ENCODE measurements around the gene OSM. TPM values are rescaled to one million over a fixed set of nuclear protein-coding genes. Genes with fewer than 3 reads are reported as not detected.
A peak's percentile ranks its signal among the peaks of the same experiment; 100 is the strongest.

OSM gene
- total and polyA plus RNA-seq, 8 donors, result 0.17 to 6.3 (median 0.58) TPM

DNA sequence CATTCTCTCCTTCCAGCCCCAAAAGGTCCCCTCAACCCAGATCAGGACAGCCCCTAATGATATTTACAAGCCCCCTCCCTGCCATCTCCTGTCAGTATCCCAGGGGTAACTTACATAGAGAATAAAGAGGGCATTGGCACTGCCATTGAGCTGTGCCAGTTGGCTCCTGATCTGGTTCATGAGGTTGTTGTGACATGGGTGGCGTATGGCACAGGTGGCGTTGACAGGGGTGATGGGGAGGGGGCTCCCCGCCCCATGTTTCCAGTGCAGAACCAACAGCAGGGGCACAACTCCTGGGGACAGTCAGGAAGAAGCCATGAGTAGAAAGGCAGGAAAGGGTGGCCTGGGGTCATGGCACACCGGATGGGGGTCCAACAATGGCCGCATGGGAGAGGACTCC lies 22.0 kb downstream of the OSM start:
- H3K27me3 ChIP-seq, result peaks cover 0 to 54% of the 10 kb centered on the region in 2 donors
- TF ChIP-seq, protein P1, sequence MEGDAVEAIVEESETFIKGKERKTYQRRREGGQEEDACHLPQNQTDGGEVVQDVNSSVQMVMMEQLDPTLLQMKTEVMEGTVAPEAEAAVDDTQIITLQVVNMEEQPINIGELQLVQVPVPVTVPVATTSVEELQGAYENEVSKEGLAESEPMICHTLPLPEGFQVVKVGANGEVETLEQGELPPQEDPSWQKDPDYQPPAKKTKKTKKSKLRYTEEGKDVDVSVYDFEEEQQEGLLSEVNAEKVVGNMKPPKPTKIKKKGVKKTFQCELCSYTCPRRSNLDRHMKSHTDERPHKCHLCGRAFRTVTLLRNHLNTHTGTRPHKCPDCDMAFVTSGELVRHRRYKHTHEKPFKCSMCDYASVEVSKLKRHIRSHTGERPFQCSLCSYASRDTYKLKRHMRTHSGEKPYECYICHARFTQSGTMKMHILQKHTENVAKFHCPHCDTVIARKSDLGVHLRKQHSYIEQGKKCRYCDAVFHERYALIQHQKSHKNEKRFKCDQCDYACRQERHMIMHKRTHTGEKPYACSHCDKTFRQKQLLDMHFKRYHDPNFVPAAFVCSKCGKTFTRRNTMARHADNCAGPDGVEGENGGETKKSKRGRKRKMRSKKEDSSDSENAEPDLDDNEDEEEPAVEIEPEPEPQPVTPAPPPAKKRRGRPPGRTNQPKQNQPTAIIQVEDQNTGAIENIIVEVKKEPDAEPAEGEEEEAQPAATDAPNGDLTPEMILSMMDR (IDR thresholded peaks at IDR 0.05), result no peak
- H3K4me3 ChIP-seq, result no peak overlapping the region
- H3K9me3 ChIP-seq, result no peaks in the 10 kb centered on the region
- DNase-seq, result peak in 1 of 4 donors; percentile 33
- intact Hi-C loops (cut with DNase I), result no loop called here
- ATAC-seq, result no peak
- H3K4me1 ChIP-seq, result peaks cover 8 to 35% of the 10 kb centered on the region in 2 donors
- H3K36me3 ChIP-seq, result no peaks in the 10 kb centered on the region
- no peak overlapping the region for H3K27ac ChIP-seq

DNA sequence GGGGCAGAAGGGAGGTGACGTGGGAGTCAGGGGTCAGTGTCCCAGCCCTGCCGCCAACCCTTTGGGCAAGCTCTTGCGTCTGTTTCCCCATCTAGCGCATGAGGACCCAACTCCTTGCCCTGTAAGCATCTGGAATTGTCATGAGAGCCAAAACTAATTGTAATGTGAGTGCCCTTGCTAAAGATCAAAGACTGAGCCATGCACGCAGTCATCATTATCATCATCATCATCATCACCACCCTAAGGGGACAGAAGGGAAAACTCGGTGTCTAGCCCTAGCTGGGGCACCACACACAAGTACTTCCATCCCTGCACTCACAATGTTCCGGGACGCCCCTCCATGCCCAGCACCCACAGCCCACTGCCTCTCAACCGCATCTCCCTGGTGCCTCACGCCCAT lies 22.6 kb downstream of the OSM start:
- TF ChIP-seq, protein P1 (IDR thresholded peaks at IDR 0.05), result no peak
- Histone ChIP-seq H3K27ac (no peak overlapping the region), H3K27me3 (peaks cover 0 to 52% of the 10 kb centered on the region in 2 donors), H3K4me1 (peaks cover 8 to 33% of the 10 kb centered on the region in 2 donors), H3K9me3 (no peaks in the 10 kb centered on the region), H3K36me3 (no peaks in the 10 kb centered on the region), H3K4me3 (no peak overlapping the region)
- ATAC-seq (no peak), DNase-seq (peak in 1 of 4 donors; percentile 13)
- intact Hi-C loops (cut with DNase I), result no loop called here

DNA sequence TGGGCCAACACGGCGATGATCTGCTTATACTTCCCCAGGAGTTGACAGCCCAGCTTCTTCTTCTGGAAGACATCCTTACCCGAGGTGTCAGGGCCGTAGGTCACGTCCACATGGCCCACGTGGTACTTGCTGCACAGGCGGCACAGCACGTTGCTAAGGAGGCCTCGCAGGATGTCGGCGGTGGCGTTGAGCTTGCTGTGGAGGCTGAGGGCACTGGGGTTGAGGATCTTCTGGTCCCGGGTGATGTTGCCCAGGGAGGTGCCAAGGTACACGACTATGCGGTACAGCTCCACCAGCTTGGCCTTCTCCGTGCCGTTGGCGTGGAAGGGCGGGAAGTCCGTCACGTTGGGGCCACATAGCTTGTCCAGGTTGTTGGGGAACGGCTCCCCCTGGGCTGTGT lies 23.0 kb downstream of the OSM start:
- no peaks in the 10 kb centered on the region for H3K36me3 ChIP-seq
- TF ChIP-seq, protein P1 (IDR thresholded peaks at IDR 0.05), result no peak
- peaks cover 0 to 48% of the 10 kb centered on the region in 2 donors for H3K27me3 ChIP-seq
- H3K9me3 ChIP-seq, result no peaks in the 10 kb centered on the region
- ATAC-seq (no peak), DNase-seq (peak in 1 of 4 donors; percentile 68)
- H3K4me1 ChIP-seq, result peaks cover 8 to 31% of the 10 kb centered on the region in 2 donors
- no peak overlapping the region for H3K4me3 ChIP-seq
- intact Hi-C loops (cut with DNase I), result no loop called here
- H3K27ac ChIP-seq, result no peak overlapping the region

DNA sequence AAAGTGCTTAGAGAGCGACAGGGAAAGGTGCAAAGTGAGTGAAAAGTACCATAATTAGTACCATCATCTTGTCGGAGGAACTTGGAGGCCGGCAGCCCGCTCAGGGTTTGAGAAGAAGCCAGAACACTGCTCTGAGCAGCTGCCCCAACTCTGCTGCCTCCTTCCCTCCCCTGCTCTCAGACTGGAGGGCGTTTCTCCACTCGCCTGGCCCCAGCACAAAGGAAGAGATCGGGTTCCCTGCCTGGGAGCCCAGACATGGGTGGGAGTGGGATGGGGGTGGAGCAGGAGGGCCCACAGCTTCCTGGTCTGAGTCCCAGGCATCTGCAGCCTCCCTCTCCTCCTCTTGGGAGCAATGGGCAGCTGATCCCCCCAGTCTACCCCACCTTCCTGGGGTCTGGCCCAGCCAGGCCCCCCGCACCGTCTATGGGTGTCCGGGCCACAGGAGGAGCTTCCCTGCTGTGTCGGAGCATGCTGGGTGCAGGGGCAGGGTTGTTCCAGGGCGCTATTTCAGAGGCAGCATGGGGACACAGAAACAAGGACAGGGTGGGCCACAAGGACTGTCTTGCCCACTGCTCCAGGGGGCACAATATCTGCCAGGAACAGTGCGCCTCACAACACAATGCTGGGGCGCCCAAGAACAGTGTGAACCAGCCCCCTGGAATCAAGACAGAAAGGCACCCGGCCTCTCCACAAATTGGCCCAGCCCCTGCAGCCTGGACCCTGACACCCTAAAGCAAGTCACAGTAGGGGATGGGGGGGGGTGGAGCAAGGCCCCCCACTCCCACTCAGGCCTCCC lies 24.9 kb downstream of the OSM start:
- H3K4me1 ChIP-seq, result peaks cover 4 to 13% of the 10 kb centered on the region in 2 donors
- TF ChIP-seq, protein P1 (IDR thresholded peaks at IDR 0.05), result no peak

DNA sequence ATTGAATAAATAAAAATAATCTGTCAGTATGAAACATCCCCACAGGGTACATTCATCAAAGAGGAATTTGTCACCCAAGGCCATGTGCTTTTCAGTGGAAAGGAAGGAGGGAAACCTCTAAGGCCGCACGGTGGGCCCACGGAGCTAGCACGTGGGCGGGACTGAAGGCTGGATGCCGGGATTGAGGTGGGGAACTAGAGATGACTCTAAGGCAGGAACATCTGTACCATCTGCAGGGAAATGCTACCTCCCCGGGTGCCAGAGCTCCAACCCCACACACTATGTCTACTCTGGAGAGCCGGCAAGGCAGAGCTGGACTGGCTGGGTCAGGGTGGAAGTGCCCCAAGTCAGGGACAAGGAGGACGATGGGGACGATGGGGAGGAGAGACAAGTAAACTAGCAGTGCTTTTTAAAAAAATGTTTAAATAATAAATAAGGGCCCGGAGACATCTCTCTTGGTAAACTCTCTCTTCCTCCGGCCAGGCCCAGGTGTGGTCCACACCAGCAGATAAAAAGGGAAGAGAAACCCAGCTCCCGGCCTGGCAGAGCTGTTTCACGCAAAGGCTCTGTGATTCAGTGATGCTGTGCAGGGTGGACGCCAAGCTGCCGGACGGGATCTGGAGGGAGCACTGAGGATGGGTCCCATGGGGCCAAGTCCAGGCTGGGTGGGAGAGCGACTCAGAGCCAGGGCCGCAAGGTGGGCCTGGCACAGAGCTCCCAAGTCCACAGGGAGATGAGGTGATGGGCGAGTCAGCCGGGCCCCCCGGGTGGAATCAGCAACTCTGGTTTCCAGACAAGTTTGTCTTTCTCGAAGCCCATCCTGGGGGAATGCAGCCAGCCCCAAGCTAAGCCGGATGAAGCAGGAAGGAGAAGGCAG lies 25.9 kb downstream of the OSM start:
- DNase-seq (peak in 1 of 4 donors; percentile 68), ATAC-seq (no peak)
- peaks cover 0 to 20% of the 10 kb centered on the region in 2 donors for H3K27me3 ChIP-seq
- H3K27ac ChIP-seq, result peak overlapping the region in 1 of 2 donors; percentile 26
- TF ChIP-seq, protein P1 (IDR thresholded peaks at IDR 0.05), result no peak
- intact Hi-C loops (cut with DNase I), result no loop called here
- H3K4me1 ChIP-seq, result peaks cover 3 to 9% of the 10 kb centered on the region in 2 donors
- H3K36me3 ChIP-seq, result no peaks in the 10 kb centered on the region
- H3K9me3 ChIP-seq, result no peaks in the 10 kb centered on the region
- H3K4me3 ChIP-seq, result no peak overlapping the region

More for the DNA sequence above, 24.9 kb downstream of the OSM start:
- DNase-seq (peak in 3 of 4 donors; percentile 71 to 90 (median 85)), ATAC-seq (peak; percentile 42)
- H3K27ac ChIP-seq, result peak overlapping the region in 1 of 2 donors; percentile 56
- intact Hi-C loops (cut with DNase I), result no loop called here
- no peaks in the 10 kb centered on the region for H3K9me3 ChIP-seq
- no peaks in the 10 kb centered on the region for H3K36me3 ChIP-seq
- H3K4me3 ChIP-seq, result no peak overlapping the region
- H3K27me3 ChIP-seq, result peaks cover 0 to 29% of the 10 kb centered on the region in 2 donors

All from left lung (tissue), 10 donors.